ENCODE measurements around the gene NPSR1. TPM values are rescaled to one million over a fixed set of nuclear protein-coding genes. Genes with fewer than 3 reads are reported as not detected.
"Not testable (repeated sequence)": the region's sequence is repeated elsewhere in the genome, so short reads cannot be mapped to it uniquely, and the experiment has no call there.

Gene NPSR1
- total RNA-seq, 1 experiment from 2014 or later: not detected

DNA sequence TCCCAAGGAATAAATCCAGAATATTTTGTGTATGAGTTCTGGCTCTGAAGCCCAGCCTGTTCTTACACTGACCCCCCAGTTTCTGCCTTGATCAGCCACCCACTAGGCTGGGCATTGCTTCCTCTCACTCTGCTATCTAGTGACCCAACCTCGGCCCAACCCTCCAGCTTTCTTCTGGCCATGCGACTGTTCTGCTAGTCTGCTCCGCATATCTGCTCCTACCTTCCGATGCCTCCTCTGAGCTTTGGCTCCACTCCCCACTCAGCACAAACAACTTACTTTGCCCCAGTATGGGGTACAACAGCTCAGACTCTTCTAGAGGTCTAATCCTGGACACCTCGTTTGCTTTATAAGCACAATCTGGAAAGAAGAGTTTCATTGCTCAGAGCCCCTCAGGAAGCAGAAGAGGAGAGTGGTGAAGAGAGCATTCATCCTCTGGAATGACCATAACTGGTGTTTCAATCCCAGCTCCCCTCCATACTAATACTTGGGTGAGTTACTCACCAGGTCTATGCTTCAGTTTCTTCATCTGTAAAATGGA lies 99.6 kb downstream of the NPSR1 start:
- no peak for DNase-seq
- no peaks in the 10 kb centered on the region for H3K36me3 ChIP-seq (replicated peaks; ENCODE audit: control insufficient read depth, insufficient read depth, low read length)
- no peak overlapping the region for H3K4me3 ChIP-seq (ENCODE audit: insufficient read depth, low read depth, low read length)
- H3K27me3 ChIP-seq (ENCODE audit: control insufficient read depth, insufficient read depth, low read length): no peaks in the 10 kb centered on the region

GRCh38 chr7:34758111-34758601 lies 100.1 kb downstream of the NPSR1 start:
- no peaks in the 10 kb centered on the region for H3K36me3 ChIP-seq (replicated peaks; ENCODE audit: control insufficient read depth, insufficient read depth, low read length)
- H3K4me3 ChIP-seq (ENCODE audit: insufficient read depth, low read depth, low read length): no peak overlapping the region
- no peaks in the 10 kb centered on the region for H3K27me3 ChIP-seq (ENCODE audit: control insufficient read depth, insufficient read depth, low read length)
- no peak for DNase-seq

- no peak overlapping the region for H3K4me3 ChIP-seq (ENCODE audit: insufficient read depth, low read depth, low read length)
- no peaks in the 10 kb centered on the region for H3K27me3 ChIP-seq (ENCODE audit: control insufficient read depth, insufficient read depth, low read length)
- peak; percentile 40 for DNase-seq
- no peaks in the 10 kb centered on the region for H3K36me3 ChIP-seq (replicated peaks; ENCODE audit: control insufficient read depth, insufficient read depth, low read length)
Measured at GRCh38 chr7:34759477-34760125, 101.6 kb downstream of the NPSR1 start.

GRCh38 chr7:34760271-34760670 lies 102.3 kb downstream of the NPSR1 start:
- no peak for DNase-seq
- no peaks in the 10 kb centered on the region for H3K27me3 ChIP-seq (ENCODE audit: control insufficient read depth, insufficient read depth, low read length)
- no peaks in the 10 kb centered on the region for H3K36me3 ChIP-seq (replicated peaks; ENCODE audit: control insufficient read depth, insufficient read depth, low read length)
- no peak overlapping the region for H3K4me3 ChIP-seq (ENCODE audit: insufficient read depth, low read depth, low read length)

DNA sequence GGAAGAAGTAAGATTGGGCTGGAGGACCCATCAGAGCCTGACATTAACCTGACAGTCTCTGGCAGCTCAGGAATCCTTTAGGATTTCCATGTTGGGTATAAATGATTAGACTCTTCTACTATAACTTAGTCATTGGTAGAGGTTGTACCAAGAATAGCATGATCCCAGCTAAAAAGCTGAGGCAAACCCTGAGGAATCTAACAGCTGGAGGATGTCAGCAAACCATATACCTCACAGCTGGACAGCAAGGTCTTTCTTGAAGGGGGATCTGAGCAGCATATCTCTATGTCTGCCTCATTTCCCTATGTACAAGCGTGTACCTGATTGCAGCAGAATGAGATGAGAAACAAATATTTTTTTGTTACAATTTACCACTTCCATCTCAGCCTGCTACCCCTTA lies 103.2 kb downstream of the NPSR1 start:
- Histone ChIP-seq H3K36me3 (replicated peaks; ENCODE audit: control insufficient read depth, insufficient read depth, low read length) (no peaks in the 10 kb centered on the region), H3K27me3 (ENCODE audit: control insufficient read depth, insufficient read depth, low read length) (no peaks in the 10 kb centered on the region), H3K4me3 (ENCODE audit: insufficient read depth, low read depth, low read length) (no peak overlapping the region)
- DNase-seq: no peak

GRCh38 chr7:34761627-34762026 lies 103.6 kb downstream of the NPSR1 start:
- DNase-seq: no peak
- Histone ChIP-seq H3K27me3 (ENCODE audit: control insufficient read depth, insufficient read depth, low read length) (no peaks in the 10 kb centered on the region), H3K36me3 (replicated peaks; ENCODE audit: control insufficient read depth, insufficient read depth, low read length) (no peaks in the 10 kb centered on the region), H3K4me3 (ENCODE audit: insufficient read depth, low read depth, low read length) (no peak overlapping the region)

DNA sequence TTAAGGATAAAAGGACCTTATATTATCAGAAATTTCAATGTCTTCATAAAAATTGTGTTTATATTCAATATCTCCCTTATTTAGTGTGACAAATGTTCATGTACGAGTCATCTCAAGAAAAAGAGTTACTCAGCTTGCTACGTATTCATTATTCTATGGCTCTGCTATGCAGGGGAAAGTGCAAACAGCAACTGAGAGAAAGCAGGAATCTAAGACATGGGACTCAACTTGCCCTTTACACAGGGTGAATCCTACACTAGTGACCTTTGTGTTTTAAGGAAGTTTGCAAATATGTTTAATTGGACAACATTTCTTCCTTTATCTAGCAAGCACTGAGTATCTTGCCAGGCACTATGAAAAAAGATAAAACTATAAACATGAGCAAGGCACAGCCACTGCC lies 104.7 kb downstream of the NPSR1 start:
- no peak for DNase-seq
- no peaks in the 10 kb centered on the region for H3K36me3 ChIP-seq (replicated peaks; ENCODE audit: control insufficient read depth, insufficient read depth, low read length)
- no peaks in the 10 kb centered on the region for H3K27me3 ChIP-seq (ENCODE audit: control insufficient read depth, insufficient read depth, low read length)
- H3K4me3 ChIP-seq (ENCODE audit: insufficient read depth, low read depth, low read length): no peak overlapping the region

DNA sequence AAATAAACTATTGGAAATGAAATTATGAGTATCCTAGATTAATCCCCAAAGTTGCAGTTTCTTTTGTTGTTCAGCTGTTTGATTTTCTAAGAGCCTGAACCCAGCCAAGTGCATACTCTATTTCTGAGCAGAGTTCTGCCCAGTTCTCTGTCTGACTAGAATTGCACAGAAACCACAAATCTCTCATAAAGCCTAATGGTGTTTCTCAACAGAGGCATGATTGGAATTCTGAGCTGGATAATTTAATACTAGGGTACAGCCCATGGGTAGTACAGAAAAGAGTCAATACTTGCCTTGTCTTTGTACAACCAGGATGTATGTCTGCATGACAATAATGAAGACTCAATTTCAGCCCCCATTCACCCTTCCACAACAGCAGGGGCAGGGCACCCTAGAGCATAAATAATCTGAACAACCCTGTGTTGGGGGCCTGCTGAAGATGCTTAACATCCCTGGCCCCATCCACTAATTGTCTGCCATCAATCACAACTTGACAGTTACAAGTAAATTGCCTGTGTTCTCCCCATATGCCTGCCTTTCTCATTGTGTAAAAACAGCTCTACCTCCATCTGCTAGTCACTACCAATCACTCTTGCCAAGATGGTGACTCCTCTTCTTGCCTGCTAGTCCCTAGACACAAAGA lies 114.4 kb downstream of the NPSR1 start:
- Histone ChIP-seq H3K27me3 (ENCODE audit: control insufficient read depth, insufficient read depth, low read length) (no peaks in the 10 kb centered on the region), H3K4me3 (ENCODE audit: insufficient read depth, low read depth, low read length) (no peak overlapping the region), H3K36me3 (replicated peaks; ENCODE audit: control insufficient read depth, insufficient read depth, low read length) (no peaks in the 10 kb centered on the region)
- DNase-seq: no peak

GRCh38 chr7:34776748-34777358 lies 118.8 kb downstream of the NPSR1 start:
- no peaks in the 10 kb centered on the region for H3K27me3 ChIP-seq (ENCODE audit: control insufficient read depth, insufficient read depth, low read length)
- no peak overlapping the region for H3K4me3 ChIP-seq (ENCODE audit: insufficient read depth, low read depth, low read length)
- no peaks in the 10 kb centered on the region for H3K36me3 ChIP-seq (replicated peaks; ENCODE audit: control insufficient read depth, insufficient read depth, low read length)
- DNase-seq: no peak

DNA sequence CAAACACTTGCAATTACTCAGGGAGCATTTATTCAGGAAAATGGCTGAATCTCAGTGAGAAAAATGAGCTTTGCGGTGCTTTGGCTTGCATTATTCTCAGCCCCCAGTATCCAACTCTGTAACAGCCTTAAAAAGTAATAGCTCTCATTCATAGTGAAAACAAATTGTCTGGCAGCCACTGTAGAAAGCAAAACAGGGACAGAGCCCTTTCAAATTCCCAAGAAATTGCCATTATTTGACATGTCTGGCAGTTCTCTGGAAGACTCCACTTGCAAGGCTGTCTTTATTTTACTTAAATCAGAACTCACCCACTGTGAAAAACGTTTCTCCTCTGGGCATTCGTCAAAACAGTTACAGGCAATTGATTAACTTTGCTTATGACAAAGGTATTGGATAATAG lies 122.5 kb downstream of the NPSR1 start:
- DNase-seq: no peak
- Histone ChIP-seq H3K36me3 (replicated peaks; ENCODE audit: control insufficient read depth, insufficient read depth, low read length) (no peaks in the 10 kb centered on the region), H3K4me3 (ENCODE audit: insufficient read depth, low read depth, low read length) (no peak overlapping the region), H3K27me3 (ENCODE audit: control insufficient read depth, insufficient read depth, low read length) (no peaks in the 10 kb centered on the region)

- DNase-seq: no peak
- no peaks in the 10 kb centered on the region for H3K36me3 ChIP-seq (replicated peaks; ENCODE audit: control insufficient read depth, insufficient read depth, low read length)
- no peak overlapping the region for H3K4me3 ChIP-seq (ENCODE audit: insufficient read depth, low read depth, low read length)
- H3K27me3 ChIP-seq (ENCODE audit: control insufficient read depth, insufficient read depth, low read length): no peaks in the 10 kb centered on the region
Measured at GRCh38 chr7:34787586-34787985, 129.6 kb downstream of the NPSR1 start.

- no peak for DNase-seq
- H3K36me3 ChIP-seq (replicated peaks; ENCODE audit: control insufficient read depth, insufficient read depth, low read length): no peaks in the 10 kb centered on the region
- no peaks in the 10 kb centered on the region for H3K27me3 ChIP-seq (ENCODE audit: control insufficient read depth, insufficient read depth, low read length)
- no peak overlapping the region for H3K4me3 ChIP-seq (ENCODE audit: insufficient read depth, low read depth, low read length)
Measured at GRCh38 chr7:34806831-34807230, 148.8 kb downstream of the NPSR1 start.

DNA sequence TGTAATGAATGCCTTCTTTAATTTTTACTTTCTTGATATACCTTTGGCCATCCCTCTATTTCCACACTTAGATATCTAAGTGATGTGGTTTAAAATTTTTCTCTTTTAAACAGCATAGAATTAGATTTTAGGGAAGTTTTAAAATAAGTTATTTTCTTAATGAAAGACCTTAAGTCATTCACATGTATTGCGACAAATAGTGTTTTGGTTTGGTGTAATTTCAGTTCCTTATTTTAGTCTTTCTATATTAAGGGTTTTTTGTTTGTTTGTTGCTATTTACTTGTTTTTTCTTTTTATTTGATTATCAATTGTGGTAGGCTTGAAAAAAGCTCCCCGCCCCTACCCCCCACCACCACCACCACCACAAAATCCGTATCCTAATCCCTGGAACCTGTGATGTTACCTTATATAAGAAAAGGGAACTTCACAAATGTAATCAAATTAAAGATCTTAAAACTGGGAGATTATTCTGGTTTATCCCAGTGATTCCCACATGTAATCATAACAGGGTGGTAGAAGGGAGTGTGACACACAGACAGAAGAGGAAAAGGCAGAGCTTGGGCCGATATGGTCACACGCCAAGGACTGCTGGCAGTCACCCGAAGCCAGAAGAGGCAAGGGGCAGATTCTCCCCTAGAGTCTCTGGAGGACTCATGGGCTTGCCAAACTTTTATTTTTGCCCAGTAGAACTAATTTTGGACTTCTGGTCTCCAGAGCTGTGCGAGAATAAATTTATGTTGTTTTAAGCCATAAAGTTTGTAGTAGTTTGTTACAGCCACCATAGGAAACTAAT lies 149.7 kb downstream of the NPSR1 start:
- Histone ChIP-seq H3K27me3 (ENCODE audit: control insufficient read depth, insufficient read depth, low read length) (no peaks in the 10 kb centered on the region), H3K4me3 (ENCODE audit: insufficient read depth, low read depth, low read length) (no peak overlapping the region), H3K36me3 (replicated peaks; ENCODE audit: control insufficient read depth, insufficient read depth, low read length) (no peaks in the 10 kb centered on the region)
- no peak for DNase-seq

- not testable (repeated sequence) for H3K27me3 ChIP-seq (ENCODE audit: control insufficient read depth, insufficient read depth, low read length); H3K4me3 ChIP-seq (ENCODE audit: insufficient read depth, low read depth, low read length); DNase-seq; H3K36me3 ChIP-seq (replicated peaks; ENCODE audit: control insufficient read depth, insufficient read depth, low read length)
Measured at GRCh38 chr7:34814203-34814842, 156.3 kb downstream of the NPSR1 start.

Measured in H7 (cell line).